Erythroblast (primary cell): Measurements from ENCODE around the gene AOAH.
A peak's percentile ranks its signal among the peaks of the same experiment; 100 is the strongest.

ENCODE experiments used
- DNase-seq, 2 experiments: peaks; one replicate each; lab custom pipeline; 2025; lab: John Stamatoyannopoulos, UW
- GATA1 ChIP-seq: IDR thresholded peaks from 2 replicates; pipeline ENCODE4 v1.6.1; 2011; ENCODE audit warnings: low read depth, mild to moderate bottlenecking, control low read depth, low read length, moderate library complexity
- POLR2A ChIP-seq: IDR thresholded peaks from 2 replicates; pipeline ENCODE4 v1.6.1; 2011; ENCODE audit warnings: mild to moderate bottlenecking, low read length

AOAH gene

GRCh38 chr7:36748017-36748487, 23.8 kb upstream of the AOAH start:
- TF ChIP-seq POLR2A (no peak), GATA1 (no peak)
- DNase-seq: no peak

DNA sequence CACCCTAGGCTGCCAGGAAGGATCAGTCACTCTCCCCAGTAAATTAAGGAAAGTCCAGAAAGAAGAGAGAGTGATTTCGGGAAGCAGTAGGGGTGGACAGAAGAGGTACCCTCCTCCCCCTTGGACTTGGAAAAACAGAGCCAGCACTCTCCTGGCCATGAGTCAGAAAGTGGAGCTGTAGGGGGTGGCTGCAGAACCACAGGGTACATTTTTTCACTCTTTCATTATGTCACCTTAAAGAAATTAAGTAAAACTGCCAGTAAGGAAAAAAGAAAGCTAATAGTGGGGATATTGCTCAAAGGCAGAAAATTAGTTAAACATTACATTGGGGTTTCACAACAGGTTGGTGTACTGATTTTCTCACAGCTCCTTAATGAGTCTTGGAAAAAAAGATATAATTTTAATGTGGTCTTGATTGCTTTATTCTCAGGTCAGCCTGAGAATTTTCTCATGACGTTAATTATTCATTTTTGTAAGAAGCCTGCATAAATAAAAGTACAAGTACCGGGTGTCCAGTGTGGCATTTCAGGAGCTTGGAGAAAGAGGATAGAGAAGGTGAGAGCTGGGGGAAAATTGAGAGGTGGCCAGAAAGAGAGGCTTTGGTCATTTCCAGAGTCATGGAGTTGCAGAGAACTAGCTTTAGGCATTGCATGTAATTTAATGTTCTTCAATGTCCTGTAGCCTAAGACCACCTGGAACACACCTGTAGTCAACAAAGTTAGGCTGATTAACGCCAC, 23.2 kb upstream of the AOAH start:
- no peak for DNase-seq
- TF ChIP-seq GATA1: no peak
- TF ChIP-seq POLR2A: no peak

- DNase-seq: peak; percentile 59 to 66
- TF ChIP-seq GATA1: no peak
- TF ChIP-seq POLR2A: no peak
Measured at GRCh38 chr7:36746347-36746746, 22.1 kb upstream of the AOAH start.

DNA sequence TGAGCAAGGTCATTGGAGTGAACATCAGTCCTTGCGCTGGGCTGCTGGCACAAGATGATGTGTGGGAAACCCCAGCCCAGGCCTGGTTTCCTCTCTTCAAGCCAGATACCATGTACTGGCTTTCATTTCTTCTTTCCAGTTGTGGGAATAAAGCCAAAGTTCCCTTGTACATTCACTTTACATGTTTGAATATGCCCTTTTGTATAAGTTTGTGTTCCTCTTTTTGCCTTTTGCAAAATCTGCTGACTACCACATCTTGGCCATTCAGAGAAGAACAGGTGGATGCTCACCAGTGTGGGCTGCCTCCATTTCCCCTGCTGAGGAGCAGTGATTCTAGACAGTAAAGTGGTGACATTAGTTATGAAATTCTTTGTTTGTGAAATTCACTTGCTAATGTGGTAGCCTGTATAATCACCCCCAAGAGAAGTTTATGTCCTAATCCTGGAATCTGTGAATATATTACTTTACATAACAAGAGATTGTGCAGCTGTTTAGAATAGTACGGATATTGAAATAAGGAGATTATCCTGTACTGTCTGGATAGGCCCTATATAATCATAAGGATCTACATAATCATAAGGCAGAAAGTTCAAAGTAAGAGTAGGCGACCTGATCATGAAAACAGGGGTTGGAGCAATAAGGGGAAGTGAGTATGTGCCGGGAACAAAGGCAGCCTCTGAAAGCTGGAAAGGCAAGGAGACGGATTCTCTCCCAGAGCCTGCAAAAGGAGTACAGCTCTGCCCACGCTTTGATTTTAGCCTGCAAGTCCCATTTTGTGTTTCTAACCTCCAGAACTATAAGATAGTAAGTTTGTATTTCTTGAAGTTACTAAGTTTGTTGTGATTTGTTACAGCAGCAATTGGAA, 18.8 kb upstream of the AOAH start:
- TF ChIP-seq GATA1 (no peak), POLR2A (no peak)
- no peak for DNase-seq

DNA sequence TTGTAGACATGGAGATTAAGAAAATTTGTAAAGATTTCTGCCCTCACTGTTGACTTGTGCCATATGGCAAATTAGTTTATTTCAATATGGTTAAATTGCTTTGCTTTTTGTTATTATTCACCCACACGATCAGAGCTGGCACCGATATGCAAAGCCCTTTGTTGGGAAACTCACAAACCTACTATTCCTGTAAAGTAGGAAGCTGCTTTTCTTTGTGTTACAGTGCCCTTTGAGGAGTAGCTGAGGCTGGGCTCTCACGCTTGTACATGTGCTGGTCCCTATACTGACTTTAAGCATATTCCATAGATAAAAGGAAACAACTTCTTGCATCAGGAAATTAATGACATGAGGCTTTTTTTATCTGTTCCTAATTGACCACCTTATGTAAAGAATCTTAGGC, 17.6 kb upstream of the AOAH start:
- no peak for DNase-seq
- TF ChIP-seq GATA1: no peak
- TF ChIP-seq POLR2A: no peak

DNA sequence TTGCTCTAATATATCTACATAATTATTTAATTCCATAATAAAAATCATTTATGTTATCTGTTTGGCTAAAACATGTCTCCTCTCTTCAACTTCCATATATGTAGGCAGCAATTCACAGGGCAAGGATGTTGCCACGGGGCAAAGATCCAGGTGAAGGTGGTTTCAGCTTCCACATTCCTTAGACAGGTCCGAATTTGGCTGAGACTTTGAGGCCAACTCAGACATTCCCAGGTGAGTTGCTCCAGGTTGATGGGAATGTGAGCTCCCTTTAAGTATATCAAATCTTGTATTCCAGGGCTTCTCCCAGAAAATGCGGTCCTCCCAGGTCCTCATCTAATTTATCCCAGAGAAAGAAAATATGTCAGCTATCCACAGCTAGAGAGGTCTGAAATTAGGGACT, 15.1 kb upstream of the AOAH start:
- no peak for DNase-seq
- TF ChIP-seq POLR2A (no peak), GATA1 (no peak)

GRCh38 chr7:36736899-36737211, 12.6 kb upstream of the AOAH start:
- no peak for DNase-seq
- no peak for TF ChIP-seq POLR2A
- TF ChIP-seq GATA1: no peak

DNA sequence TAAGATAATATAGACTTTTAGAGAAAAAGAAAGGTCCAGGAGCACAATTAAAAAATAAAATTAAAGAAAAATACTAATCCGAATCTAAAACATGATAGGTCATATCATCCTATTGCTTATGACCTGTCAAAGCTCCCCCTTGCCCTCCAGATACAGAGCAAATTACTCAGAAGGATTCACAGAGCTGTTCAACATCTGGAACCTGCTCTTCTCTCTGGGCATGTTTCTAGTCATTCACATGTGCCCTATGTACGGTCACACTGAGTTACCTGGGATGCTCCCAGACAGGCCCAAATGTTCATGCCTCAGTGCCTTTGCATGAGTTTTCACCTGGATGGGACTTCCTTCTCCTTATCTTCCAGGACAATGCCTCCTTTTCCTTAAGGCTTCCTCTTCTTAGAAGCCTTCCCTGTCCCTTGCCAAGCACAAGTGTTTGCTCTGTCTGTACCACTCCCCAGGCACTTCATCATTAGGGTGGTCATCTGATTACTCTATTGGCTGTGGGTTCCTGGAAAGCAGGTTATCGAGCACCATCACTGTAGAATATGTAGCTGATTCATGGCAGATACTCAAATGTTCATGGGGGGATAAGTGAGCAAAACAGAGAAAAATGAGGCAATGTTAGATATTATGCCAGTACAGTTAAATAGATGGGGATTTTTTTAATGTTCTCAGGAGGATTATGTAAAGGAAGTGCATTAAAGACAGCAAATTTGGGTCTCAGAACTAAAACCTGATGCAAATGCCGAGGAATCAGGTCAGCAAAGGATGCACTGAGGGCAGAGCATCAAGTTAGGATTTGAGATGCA, 12.0 kb upstream of the AOAH start:
- DNase-seq: no peak
- no peak for TF ChIP-seq POLR2A
- no peak for TF ChIP-seq GATA1

DNA sequence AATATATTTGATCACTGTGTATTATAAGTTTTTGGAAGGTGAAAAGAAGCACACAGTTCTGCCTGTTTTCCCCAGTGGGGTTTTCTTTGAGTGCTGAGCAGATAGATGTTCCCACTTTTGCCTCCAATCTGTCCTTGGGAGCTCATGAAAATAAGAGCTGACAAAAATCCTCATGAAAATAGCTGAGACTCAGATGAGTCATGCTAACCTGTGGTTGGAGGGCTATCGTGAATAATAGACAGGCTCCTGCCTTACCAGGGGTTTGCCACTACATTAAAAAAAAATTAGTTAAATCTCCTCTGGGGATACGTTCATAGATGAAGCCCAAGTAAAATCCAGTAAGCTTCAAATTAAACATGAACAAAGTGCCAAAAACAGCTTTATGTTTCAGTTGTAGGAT, 10.9 kb upstream of the AOAH start:
- TF ChIP-seq GATA1 (no peak), POLR2A (no peak)
- DNase-seq: no peak

DNA sequence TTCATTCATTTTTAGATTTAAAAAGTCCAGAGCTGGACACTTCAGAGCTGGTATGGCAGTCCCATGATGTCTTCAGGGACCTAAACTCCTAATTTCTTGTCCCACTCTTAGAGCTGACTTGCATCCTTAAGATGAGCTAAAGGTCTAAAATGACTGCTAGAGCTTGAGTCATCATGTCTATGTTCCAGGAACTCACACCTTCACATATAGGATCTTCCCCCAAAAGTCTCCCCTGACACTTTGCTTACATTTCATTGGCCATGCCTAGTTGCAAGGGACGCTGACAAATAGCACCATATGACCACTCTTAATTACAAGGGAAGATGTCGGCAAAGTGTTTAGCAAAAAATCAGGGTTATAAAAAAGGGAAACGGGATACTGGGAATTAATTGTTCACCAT, 10.4 kb upstream of the AOAH start:
- TF ChIP-seq POLR2A: no peak
- no peak for TF ChIP-seq GATA1
- no peak for DNase-seq

GRCh38 chr7:36733411-36733810, 9.1 kb upstream of the AOAH start:
- no peak for DNase-seq
- TF ChIP-seq GATA1 (no peak), POLR2A (no peak)

DNA sequence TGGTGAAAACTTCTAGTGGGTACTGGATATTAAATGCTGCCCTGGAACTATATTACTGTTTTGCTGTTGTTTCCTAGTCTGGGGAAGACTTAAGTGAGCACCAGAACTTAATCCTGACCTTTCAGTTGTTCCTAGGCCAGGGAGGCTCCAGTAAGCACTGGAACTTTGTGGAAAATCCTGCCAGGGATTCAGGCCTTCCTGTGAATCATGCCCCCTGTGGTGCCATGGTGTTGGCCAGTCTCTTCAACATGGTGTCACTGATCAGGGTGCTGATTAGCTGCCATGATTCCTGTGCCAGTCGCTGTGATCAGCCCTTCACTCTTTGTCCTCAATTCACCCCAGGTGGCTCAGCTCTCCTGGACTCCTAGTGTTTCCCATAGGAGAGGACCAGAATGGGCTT, 8.5 kb upstream of the AOAH start:
- no peak for DNase-seq
- TF ChIP-seq POLR2A (no peak), GATA1 (no peak)

GRCh38 chr7:36730046-36730445, 5.8 kb upstream of the AOAH start:
- TF ChIP-seq GATA1 (no peak), POLR2A (no peak)
- DNase-seq: no peak

DNA sequence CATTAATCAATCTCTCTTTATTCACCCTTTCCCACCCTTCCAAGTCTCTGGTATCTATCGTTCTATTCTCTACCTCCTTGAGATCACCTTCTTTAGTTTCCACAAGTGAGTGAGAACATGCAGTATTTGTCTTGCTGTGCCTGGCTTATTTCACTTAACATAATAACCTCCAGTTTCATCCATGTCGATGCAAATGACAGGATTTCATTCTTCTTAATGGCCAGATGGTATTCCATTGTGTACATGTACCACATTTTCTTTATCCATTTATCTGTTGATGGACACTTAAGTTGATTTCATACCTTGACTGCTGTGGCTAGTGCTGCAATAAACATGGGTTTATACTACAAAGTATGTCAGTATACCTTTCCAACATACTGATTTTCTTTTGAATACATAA, 3.8 kb upstream of the AOAH start:
- TF ChIP-seq GATA1: no peak
- TF ChIP-seq POLR2A: no peak
- DNase-seq: no peak
